Mesothelial cell of epicardium (in vitro differentiated cells): ENCODE results near the gene PRSS38. TPM values are rescaled to one million over a fixed set of nuclear protein-coding genes. Genes with fewer than 3 reads are reported as not detected.

Source experiments
- DNase-seq, 2 experiments: peaks; one replicate each; pipeline ENCODE4 v3.0.0; 2021; ENCODE audit warnings: low spot score in 2 of 2; ENCODE audit not compliant: unreplicated experiment in 2 of 2
- H3K27ac Mint-ChIP-seq: 2 replicates; pipeline ENCODE4 v1.8.0; 2021; ENCODE audit warnings: mixed read lengths
- H3K27me3 Mint-ChIP-seq: 2 replicates; pipeline ENCODE4 v1.8.0; 2021; ENCODE audit warnings: low read depth, mixed read lengths
- H3K36me3 Mint-ChIP-seq: 2 replicates; pipeline ENCODE4 v1.8.0; 2021; ENCODE audit warnings: mixed read lengths
- H3K4me1 Mint-ChIP-seq: 2 replicates; pipeline ENCODE4 v1.8.0; 2021; ENCODE audit warnings: mixed read lengths
- H3K4me3 Mint-ChIP-seq: 2 replicates; pipeline ENCODE4 v1.8.0; 2021; ENCODE audit warnings: mild to moderate bottlenecking, moderate library complexity, mixed read lengths
- H3K9me3 Mint-ChIP-seq: 2 replicates; pipeline ENCODE4 v1.8.0; 2021; ENCODE audit warnings: mixed read lengths
- CTCF ChIP-seq: fragments of 200-600 bp; sonication (generic); IDR thresholded peaks from one replicate; pipeline ENCODE4 v1.5.0; 2021; ENCODE audit warnings: antibody characterized with exemption; ENCODE audit not compliant: unreplicated experiment
- total RNA-seq: library from RNA; stranded (reverse); gene quantifications from 3 replicates; pipeline ENCODE4 v1.2.1, GENCODE V29; 2021

PRSS38 gene
- total RNA-seq, 1 donor from 2014 or later: not detected

- peaks cover 4% of the 10 kb centered on the region for H3K27me3 Mint-ChIP-seq
- peaks cover 2% of the 10 kb centered on the region for H3K36me3 Mint-ChIP-seq
- no peak for TF ChIP-seq CTCF
- H3K27ac Mint-ChIP-seq: no peak overlapping the region
- no peak for DNase-seq
- peaks cover 21% of the 10 kb centered on the region for H3K9me3 Mint-ChIP-seq
- H3K4me3 Mint-ChIP-seq: no peak overlapping the region
- no peaks in the 10 kb centered on the region for H3K4me1 Mint-ChIP-seq
Measured at GRCh38 chr1:227849251-227849650, 33.8 kb downstream of the PRSS38 start.

- Mint-ChIP-seq H3K36me3 (peaks cover under 1% of the 10 kb centered on the region), H3K4me3 (no peak overlapping the region), H3K27ac (no peak overlapping the region), H3K27me3 (peaks cover 3% of the 10 kb centered on the region), H3K9me3 (peaks cover 4% of the 10 kb centered on the region), H3K4me1 (peaks cover 4% of the 10 kb centered on the region)
- no peak for DNase-seq
- TF ChIP-seq CTCF: no peak
Measured at GRCh38 chr1:227854189-227854588, 38.7 kb downstream of the PRSS38 start.

- no peak for TF ChIP-seq CTCF
- Mint-ChIP-seq H3K27me3 (peaks cover 3% of the 10 kb centered on the region), H3K36me3 (no peaks in the 10 kb centered on the region), H3K4me1 (peaks cover 4% of the 10 kb centered on the region), H3K27ac (no peak overlapping the region), H3K9me3 (no peaks in the 10 kb centered on the region), H3K4me3 (no peak overlapping the region)
- DNase-seq: no peak
Measured at GRCh38 chr1:227855687-227856086, 40.2 kb downstream of the PRSS38 start.

GRCh38 chr1:227856147-227856858 is 40.8 kb downstream of the PRSS38 start:
- peaks cover 3% of the 10 kb centered on the region for H3K27me3 Mint-ChIP-seq
- DNase-seq: no peak
- H3K36me3 Mint-ChIP-seq: no peaks in the 10 kb centered on the region
- peaks cover 4% of the 10 kb centered on the region for H3K4me1 Mint-ChIP-seq
- no peaks in the 10 kb centered on the region for H3K9me3 Mint-ChIP-seq
- no peak for TF ChIP-seq CTCF
- no peak overlapping the region for H3K27ac Mint-ChIP-seq
- H3K4me3 Mint-ChIP-seq: no peak overlapping the region

- Mint-ChIP-seq H3K4me1 (no peaks in the 10 kb centered on the region), H3K4me3 (no peak overlapping the region), H3K36me3 (no peaks in the 10 kb centered on the region), H3K9me3 (peaks cover 9% of the 10 kb centered on the region), H3K27me3 (peaks cover 15% of the 10 kb centered on the region), H3K27ac (no peak overlapping the region)
- no peak for TF ChIP-seq CTCF
- DNase-seq: no peak
Measured at GRCh38 chr1:227864882-227865281, 49.4 kb downstream of the PRSS38 start.
